DMS53 treated with DMSO at 0.1 percent for 48 hours (cell line): ENCODE data around the gene CNIH2.
"Not testable (repeated sequence)": the region's sequence is repeated elsewhere in the genome, so short reads cannot be mapped to it uniquely, and the experiment has no call there.

Source experiments
- DNase-seq: peaks from one replicate; lab custom pipeline; 2025; ENCODE audit not compliant: unreplicated experiment; lab: John Stamatoyannopoulos, UW

Gene CNIH2

DNA sequence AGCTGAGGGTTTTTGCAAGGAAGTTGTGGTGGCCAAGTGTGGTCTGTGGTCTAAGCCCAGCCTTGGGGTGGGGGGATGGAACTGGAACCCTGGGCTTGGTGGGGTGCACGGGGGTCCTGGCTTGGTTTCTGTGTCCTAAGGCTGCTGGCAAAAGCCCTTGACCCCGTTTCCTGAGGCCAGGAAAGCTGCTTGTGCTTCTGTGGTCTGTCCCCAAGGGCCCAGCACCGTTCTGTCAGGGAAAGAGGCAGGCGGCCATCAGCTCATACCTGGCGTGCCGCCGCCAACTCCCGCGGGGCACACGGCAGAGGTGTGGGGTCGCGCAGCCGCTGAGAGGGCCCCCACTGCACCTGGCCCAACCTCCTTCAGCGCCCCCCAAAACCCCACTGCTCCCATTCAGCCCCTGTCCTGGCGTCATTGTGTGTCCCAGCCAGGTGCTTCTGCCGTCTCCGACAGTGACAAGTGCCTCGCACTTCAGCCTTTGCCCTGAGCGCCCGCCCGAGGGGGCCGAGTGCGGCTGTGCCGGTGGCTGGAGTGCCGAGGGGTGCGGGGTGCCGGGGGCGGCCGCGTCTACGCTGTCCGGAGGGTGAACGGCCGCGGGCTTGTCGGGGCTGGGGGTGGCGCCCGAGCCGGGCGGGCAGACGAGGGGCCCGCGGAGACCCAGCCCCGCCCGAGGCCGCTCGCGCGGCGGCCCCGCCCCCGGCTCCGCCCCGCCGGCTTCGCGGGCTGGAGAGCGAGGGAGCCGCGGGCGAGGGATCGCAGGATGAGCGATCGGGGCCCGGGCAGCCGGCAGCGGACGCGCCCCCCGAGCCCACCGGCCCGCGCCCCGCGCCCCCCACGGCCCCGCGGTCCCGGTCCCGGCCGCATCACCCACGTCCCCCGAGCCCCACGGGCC is at the start of gene CNIH2:
Gene CNIH2 (plus strand): TSS at position 705 of the 892 bp plus-strand sequence. CDS start 282 bp downstream, outside the sequence.
- DNase-seq: peak; percentile 50

- DNase-seq: no peak
Observed at GRCh38 chr11:66228521-66228920, 49.5 kb upstream of the CNIH2 start.

- DNase-seq: no peak
Observed at GRCh38 chr11:66230156-66230555, 47.8 kb upstream of the CNIH2 start.

- DNase-seq: no peak
Observed at GRCh38 chr11:66230978-66231377, 47.0 kb upstream of the CNIH2 start.

- DNase-seq: no peak
Observed at GRCh38 chr11:66231561-66231960, 46.4 kb upstream of the CNIH2 start.

DNA sequence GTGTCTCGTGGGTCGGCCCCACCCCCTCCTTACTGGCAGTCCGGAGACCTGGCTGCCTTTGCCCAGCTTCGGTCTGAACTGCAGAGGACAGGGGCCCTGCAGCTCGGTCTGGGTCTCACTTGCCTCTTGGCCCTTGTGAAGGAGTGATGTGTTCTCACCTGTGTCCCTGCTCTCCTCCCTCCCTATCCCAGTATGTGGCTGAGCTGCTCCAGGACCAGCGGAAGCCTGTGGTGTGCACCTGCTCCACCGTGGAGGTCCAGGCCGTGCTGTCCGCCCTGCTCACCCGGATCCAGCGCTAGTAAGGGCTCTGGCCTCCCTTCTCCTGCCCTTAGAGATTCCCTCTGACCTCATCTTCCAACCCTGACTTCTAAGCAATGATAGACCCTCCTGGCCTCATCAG is 45.2 kb upstream of the CNIH2 start:
- no peak for DNase-seq

GRCh38 chr11:66233301-66233700 is 44.7 kb upstream of the CNIH2 start:
- no peak for DNase-seq

DNA sequence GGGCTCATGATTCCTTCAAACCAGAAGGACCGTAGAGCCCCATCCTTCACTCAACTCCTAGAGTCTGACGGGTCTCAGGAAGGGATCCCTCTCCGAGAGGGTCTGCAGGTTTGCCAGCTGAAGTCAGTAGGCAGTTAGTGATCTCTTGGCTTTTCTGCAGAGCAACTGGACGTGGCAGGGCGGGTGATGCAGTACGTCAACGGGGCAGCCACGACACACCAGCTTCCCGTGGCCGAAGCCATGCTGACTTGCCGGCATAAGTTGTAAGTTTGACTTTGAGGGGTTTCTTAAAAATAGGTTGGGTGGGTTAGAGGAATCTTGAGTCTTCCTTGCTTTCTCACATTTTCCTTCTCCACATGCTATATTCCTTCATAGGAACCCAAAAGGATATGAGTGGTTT is 42.8 kb upstream of the CNIH2 start:
- no peak for DNase-seq

- DNase-seq: no peak
Observed at GRCh38 chr11:66237867-66238266, 40.1 kb upstream of the CNIH2 start.

- DNase-seq: no peak
Observed at GRCh38 chr11:66238786-66239413, 39.1 kb upstream of the CNIH2 start.

GRCh38 chr11:66239511-66239910 is 38.5 kb upstream of the CNIH2 start:
- no peak for DNase-seq

DNA sequence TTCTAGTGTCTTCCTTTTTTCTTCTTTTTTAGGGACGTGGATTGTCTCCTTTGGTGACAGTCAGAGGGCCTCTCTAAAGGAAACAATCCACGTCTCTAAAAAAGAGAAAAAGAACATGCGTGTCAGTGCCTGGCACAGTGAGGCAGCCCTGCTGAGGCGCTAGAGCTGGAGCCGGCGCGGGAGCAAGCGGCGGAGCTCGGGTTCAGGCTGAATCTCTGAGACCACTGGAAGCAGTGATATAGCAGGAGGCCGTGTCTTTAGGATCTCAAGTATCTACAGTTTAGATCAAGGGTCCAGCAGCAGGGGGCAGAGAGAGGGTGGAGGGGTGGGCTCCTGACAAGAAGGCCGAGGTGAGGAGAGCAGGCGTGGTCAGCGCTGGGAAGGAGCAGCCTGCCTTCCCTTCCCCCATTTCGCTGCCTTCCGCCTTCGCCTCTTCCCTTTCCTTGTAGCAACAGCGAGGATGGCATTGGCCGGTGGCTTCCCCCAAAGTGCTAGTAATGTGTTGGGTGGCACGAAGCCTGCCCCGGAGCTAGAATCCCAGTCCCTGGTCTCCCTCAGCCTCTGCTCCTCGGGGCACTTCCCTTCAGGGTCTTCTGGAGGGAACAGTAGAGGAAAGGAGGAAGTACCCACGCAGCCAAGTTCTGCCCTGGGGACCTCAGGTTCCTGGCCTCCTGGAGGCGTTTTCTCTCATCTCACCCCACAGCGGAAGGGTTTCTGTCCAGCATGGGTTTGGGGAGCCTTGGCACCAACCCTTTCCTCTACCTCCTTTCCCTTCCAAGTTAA is 37.8 kb upstream of the CNIH2 start:
- DNase-seq: no peak

DNA sequence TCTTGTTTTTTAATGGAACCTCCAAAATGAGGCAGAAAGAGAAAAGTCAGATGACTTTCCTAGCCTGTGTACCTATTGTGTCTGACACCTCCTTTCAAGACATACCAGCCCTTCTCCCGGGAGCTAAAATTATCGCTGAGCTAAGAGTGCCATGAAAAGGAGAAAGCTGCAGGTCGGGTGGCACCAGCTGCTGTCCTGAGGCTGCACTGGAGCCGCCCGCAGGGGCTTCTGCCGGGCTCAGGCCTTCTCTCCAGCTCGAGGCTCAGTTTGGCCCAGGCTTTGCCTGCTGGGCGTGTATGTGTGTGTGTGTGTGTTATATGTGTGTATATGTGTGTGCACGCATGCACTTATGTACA is 37.2 kb upstream of the CNIH2 start:
- DNase-seq: no peak

DNA sequence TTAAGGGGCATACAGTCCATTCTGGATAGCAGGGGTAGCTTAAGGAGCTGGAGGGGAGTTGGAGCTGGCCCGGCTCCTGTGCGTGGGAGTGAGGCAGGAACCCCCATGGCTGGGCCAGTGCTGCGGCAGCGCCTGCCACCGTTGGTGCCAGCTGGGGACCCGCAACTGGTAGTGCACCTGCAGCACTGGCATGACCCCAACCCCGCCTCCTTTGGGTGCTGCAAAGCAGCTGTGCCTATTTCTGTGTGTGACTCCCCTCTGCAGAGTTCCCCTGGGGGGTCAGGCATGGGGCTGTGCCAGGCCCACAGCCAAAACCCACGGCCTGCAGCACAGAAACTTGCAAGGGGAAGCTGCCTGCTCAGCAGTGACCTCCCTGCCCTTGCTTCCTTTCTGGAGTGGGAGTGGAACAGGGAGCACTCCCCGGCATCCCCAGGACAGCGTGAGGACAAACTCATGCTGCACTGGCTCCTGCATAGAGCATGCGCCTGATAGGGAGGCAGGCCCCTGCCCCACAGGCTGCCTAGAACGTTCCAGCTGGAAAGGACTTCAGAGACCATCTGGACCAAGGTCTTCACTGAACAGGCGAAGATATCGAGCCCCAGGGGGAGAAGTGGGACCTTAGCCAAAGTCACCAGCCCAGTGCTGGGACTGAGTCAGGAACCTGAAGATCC is 35.7 kb upstream of the CNIH2 start:
- no peak for DNase-seq

DNA sequence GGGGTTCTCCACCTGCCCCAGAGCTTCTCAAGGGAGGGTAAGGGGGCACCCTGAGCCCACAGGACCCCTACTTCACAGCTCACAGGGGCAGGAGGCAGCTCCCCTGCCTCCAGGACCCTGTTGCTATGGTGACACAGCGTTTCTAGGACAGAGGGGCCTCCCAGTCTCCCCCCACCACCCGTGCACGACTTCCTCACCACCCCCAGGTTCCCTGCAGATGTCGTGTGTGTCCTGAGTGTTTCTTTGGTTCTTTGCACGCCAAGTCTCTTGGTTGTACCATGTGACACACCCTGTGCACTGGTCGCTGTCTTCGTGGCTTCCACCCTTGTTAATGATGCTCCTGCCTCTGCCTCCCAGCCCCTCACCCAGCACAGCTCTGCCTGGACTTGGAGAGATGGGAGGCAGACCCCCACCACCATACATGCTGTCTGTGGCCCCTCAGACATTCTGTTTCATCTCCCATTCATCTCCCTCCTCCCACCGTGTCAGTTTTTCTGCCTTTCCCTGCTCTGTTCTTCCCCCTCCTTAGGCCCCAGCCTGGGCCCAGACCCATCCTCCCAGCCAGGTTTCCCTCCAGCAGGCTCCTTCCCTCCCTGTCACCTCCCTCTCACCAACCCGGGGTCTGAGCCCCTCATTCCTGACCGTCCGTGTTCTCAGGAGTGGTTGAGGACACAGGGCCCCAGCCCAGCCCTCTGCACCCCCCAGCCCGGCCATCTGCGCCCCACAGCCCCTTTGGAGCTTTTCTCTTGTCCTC is 34.0 kb upstream of the CNIH2 start:
- no peak for DNase-seq

GRCh38 chr11:66247295-66247694 is 30.7 kb upstream of the CNIH2 start:
- DNase-seq: no peak

DNA sequence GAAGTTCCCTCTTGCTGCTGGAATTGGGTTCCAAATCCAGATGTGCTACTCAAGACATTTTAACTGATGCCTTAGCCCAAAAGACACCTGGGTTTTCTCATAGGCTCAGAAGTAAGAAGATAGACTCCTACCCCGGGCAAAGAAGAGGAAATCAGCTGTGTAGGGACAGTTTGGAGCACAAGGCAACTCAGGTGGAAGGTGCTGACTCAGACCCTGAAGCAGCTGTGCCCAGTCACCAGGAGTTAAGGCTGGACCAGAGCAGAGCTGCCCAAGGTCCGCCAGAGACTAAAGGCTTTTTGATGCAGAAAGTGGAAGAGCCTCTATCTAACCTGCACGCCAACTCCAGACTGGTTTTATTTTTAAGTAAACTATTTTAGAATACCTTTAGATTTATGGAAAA is 30.2 kb upstream of the CNIH2 start:
- DNase-seq: no peak

GRCh38 chr11:66248903-66249302 is 29.1 kb upstream of the CNIH2 start:
- DNase-seq: no peak

GRCh38 chr11:66251809-66252208 is 26.2 kb upstream of the CNIH2 start:
- no peak for DNase-seq

- DNase-seq: not testable (repeated sequence)
Observed at GRCh38 chr11:66253081-66253480, 24.9 kb upstream of the CNIH2 start.
